Stimulated activated CD4-positive, alpha-beta T cell treated with anti-CD3 and anti-CD28 coated beads, Interleukin-15, amount 100 ng/mL, for 1 hour (primary cell): ENCODE data around the gene HLA-DMB.

Experiments
- DNase-seq, 2 donors: peaks; one replicate each; pipeline ENCODE4 v3.0.0-alpha.2; 2020; ENCODE audit warnings: low read depth in 1 of 2, low spot score in 1 of 2

HLA-DMB gene

DNA sequence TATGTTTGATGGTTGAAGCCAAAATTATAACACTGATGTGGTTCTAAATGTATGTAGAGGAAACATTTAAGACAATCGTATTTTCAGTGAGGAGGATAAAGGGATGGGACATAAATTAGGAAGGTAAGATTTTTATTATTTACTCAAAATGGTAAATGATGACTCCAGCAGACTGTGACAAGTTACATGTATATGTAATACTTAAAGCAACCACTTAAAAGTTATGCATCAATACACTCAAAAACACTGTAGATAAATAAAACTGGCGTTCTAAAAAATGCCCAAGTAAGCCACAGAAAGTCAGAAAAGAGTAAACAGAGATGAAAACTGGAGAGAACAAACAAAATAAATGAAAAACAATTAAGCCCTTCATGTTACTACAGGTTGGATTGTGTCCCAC is 18.7 kb downstream of the HLA-DMB start:
- DNase-seq, result no peak

- DNase-seq, result no peak
Observed at GRCh38 chr6:32920715-32921114, 20.1 kb downstream of the HLA-DMB start.

GRCh38 chr6:32912951-32913350 is 27.9 kb downstream of the HLA-DMB start:
- no peak for DNase-seq

DNA sequence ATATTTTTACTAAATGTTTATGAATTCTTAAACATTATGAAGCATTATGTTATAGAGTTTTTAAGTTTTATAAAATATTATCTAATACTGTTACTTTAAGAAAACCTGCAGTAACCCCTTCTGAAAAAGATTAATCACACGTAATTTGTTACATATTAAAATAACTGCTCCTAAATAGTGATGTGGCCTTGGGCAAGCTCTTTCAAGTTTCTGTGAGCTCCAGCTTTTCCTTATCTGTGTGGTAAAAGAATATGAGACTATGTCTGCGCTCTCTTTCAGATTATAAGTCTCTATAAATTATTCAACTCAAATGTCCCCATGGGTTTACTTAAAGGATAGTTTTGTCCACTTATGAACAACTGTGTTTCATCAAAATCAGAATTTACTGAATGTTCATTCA is 31.9 kb downstream of the HLA-DMB start:
- DNase-seq, result no peak

DNA sequence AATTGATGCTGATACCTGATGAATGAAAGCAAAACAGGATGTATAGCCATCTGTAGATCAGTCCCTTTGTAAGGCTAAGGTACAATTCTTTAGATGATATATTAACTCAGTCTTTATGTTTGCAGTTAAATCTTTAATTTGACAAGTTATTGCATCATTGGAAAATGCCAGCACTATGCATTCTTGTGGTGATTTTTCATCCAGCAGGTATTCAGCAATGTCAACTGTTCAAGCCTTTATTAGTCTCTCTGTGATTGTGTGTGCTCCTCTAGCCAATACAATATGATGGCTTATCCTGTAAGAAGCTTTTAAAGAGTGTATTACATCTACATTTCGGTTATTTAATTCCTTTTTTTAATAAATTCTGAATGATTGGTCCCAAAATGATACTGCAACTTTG is 34.3 kb downstream of the HLA-DMB start:
- no peak for DNase-seq

DNA sequence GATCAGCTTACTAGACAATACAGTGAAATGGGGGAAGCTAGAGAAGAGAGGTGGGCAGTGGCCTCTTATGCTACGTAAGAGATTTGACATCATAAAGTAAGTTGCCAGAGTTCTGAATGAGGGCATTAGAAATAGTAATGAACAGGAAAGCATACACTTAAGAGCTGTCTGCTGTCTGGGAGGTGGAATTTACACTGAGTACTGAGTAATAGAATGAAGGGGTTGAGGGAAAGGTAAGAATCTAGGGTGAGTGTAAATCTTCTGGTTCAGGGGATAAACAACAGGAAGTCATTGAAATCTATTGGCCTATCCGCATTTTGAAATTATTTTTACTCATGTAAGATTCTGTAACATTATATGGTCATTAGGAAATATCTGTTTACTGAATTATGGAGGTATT is 35.8 kb downstream of the HLA-DMB start:
- no peak for DNase-seq

- DNase-seq, result no peak
Observed at GRCh38 chr6:32903952-32904351, 36.9 kb downstream of the HLA-DMB start.

GRCh38 chr6:32895006-32895345 is 45.9 kb downstream of the HLA-DMB start:
- no peak for DNase-seq

DNA sequence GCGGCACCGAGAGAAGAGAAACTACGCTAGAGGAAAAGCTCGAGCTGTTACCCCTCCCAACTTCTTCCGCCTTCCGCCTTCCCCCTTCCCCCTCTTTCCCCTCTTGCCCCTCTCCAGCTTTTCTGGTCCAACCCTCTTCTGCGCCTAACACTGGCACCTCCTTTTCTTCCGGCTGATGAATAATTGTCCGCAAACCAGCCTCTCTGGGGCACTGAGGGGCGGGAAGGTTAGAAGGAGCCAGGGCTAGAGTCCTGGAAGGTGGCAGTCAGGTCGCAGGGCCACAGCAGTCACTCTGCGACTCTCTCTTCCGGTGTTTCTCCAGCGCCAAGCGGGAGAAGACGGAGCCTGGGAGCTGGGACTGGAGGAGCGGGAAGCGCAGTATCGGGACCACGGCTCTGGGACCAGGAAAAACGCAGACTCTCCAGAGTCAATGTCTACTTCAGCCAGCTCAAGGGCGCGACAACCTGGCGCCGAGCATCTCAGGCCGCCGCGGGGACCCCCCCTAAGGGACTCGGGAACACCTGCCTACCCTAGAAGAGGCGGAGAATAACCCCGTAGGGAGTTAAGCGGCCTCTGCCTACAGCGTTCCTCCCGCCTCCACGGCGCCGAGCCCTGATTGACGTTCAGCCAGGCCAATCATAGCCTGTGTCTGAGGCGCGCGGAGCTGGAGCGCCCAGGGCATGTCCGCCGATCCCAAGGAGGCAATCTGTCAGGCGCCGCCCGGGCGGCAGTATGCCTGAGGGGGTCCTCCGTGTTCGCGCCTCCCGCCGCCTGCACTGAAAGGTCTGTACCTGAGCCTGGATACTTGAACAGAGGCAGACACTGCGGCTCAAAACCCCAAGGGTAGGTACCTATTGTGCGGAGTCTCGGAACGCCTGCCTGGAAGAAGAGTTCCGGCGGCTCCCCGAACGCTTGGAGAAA is 46.5 kb downstream of the HLA-DMB start:
- peak; percentile 89 to 96 for DNase-seq

- no peak for DNase-seq
Observed at GRCh38 chr6:32890831-32891230, 50.0 kb downstream of the HLA-DMB start.

- DNase-seq, result no peak
Observed at GRCh38 chr6:32889533-32889932, 51.3 kb downstream of the HLA-DMB start.

- no peak for DNase-seq
Observed at GRCh38 chr6:32888576-32888975, 52.3 kb downstream of the HLA-DMB start.

- no peak for DNase-seq
Observed at GRCh38 chr6:32887616-32888015, 53.2 kb downstream of the HLA-DMB start.

DNA sequence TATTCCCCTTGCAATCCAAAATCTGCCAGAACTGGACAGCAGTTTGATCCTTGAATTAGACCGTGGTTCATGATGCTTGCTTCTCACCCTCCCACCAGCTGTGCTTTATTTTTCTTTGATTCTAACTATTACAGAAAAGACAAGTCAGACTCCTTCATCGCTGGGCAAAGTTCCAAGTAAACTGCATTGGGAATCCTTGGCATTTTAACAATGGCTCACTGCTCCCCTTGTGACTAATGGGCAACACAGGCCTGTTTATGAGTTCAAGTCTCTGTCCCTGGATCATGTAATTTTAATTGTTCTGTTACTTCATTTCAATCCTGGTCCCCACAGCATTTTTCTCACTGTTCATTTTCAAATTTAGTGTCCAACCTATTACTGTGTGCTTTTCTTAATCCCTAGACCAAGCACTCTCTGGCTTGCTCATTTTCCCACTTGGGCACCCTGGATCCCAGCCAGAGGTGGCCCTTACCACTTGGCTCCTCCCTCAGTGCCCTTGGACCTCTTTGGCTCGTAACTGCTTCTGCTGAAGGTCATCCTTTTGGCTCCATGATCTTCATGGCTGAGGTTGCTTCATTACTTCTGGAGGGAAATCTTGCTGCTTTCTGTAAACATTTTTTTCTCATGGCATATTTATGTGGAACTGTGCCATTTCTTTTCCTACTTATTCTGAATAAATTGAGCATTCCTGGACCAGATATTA is 54.0 kb downstream of the HLA-DMB start:
- no peak for DNase-seq

DNA sequence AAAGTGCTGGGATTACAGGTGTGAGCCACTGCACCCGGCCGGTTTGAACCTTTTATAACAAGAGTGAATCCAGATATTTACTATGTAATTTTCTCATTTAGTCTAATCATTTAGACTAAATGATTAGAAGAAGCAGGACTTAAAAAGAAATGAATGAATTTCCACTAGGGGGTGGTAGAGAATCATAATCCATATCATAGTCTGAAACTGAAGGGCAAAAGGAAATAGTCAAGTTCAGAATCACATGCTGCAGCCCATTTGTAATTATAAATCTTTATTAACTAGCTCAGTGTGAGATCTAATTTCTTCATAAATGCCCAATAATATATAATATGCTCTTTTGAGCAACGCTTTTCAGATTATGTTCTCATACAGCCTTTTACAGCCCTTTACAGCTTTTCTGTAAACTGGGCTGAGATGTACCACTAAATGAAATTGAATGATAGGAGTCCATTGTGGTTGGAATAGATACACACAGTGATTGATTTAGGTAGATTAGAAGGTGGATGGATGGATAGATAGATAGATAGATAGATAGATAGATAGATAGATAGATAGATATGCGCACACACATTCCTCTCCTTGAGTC is 55.0 kb downstream of the HLA-DMB start:
- DNase-seq, result no peak
